Urinary bladder (tissue), 4 donors: Measurements from ENCODE around the gene KIF26A. TPM values are rescaled to one million over a fixed set of nuclear protein-coding genes. Genes with fewer than 3 reads are reported as not detected.
"Not testable (repeated sequence)": the region's sequence is repeated elsewhere in the genome, so short reads cannot be mapped to it uniquely, and the experiment has no call there.

Source experiments
- DNase-seq: peaks from one replicate; pipeline ENCODE4 v3.0.0-alpha.2; 2015; ENCODE audit errors: extremely low spot score
- H3K27ac ChIP-seq: one replicate; pipeline ENCODE4 v1.5.1; 2013; ENCODE audit warnings: low read depth, mild to moderate bottlenecking, moderate library complexity
- H3K36me3 ChIP-seq: one replicate; pipeline ENCODE4 v1.6.1; 2013; ENCODE audit warnings: mild to moderate bottlenecking, moderate library complexity; ENCODE audit not compliant: insufficient read depth
- H3K4me1 ChIP-seq: one replicate; pipeline ENCODE4 v1.6.1; 2013; ENCODE audit warnings: mild to moderate bottlenecking, moderate library complexity; ENCODE audit not compliant: insufficient read depth
- H3K4me3 ChIP-seq: one replicate; pipeline ENCODE4 v1.5.1; 2013; ENCODE audit warnings: low read depth, low read length
- WGBS: extraction: QIAGEN DNeasy Blood & Tissue Kit; methylation state at CpG from one replicate; pipeline ENCODE4 v1.1.7; 2013; 5-methylcytosine and 5-hydroxymethylcytosine counted together
- polyA plus RNA-seq: library from polyadenylated mRNA; stranded (reverse); fragments of 200-250 nt; gene quantifications from one replicate; pipeline ENCODE4 v1.2.3, GENCODE V29; 2013
- total RNA-seq: library from RNA; depleted of rRNA; stranded (reverse); fragments of >200 nt; gene quantifications from one replicate; pipeline ENCODE4 v1.2.3, GENCODE V29; 2014
- donor health status: healthy with polysubstance abuse.
- donor health status: healthy.

Gene KIF26A
- total and polyA plus RNA-seq, 2 donors: 5.7 to 8.5 TPM

GRCh38 chr14:104152246-104152575 lies 13.8 kb downstream of the KIF26A start:
- H3K27ac ChIP-seq: no peak overlapping the region
- H3K4me3 ChIP-seq: no peak overlapping the region
- 93% methylated on average over 14 of the region's 14 CpGs for WGBS
- H3K4me1 ChIP-seq: no peaks in the 10 kb centered on the region
- DNase-seq: no peak
- H3K36me3 ChIP-seq: no peaks in the 10 kb centered on the region

DNA sequence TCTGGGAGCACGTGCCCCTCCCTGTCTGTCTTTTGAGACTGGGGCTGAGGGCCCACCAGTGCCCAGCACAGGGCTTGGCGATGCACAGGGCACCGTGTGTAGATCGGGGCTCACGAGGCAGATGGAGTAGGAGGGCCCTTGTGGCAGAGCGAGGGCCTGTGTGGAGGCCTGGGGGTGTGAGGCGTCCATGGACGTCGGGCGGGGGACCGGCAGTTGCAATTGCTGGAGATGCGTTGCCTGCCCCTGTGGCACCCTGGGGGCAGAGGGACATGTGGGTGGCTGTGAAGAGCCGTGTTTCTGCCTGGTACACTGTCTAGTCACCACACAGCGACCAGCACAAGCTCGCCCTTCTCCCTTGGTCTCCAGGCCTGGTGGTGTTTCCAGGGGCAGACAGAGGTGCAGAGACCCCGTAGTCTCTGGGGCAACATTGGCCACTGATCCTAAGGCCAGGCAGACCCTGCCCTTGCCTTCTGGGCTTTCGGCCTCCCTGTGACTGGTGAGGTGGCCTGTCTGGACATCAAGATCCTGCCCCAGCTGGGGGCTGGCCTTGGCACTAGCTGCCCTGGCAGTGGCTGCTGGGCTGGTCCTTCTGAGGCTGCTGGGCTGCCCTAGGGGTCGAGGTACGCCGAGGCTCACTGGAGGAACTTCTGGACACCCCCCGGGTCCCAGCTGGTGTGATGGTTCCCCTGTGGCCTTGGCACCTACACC lies 14.5 kb downstream of the KIF26A start:
- Histone ChIP-seq H3K4me1 (no peaks in the 10 kb centered on the region), H3K4me3 (no peak overlapping the region), H3K27ac (no peak overlapping the region), H3K36me3 (no peaks in the 10 kb centered on the region)
- WGBS: 92% methylated on average over 21 of the region's 21 CpGs
- DNase-seq: no peak

DNA sequence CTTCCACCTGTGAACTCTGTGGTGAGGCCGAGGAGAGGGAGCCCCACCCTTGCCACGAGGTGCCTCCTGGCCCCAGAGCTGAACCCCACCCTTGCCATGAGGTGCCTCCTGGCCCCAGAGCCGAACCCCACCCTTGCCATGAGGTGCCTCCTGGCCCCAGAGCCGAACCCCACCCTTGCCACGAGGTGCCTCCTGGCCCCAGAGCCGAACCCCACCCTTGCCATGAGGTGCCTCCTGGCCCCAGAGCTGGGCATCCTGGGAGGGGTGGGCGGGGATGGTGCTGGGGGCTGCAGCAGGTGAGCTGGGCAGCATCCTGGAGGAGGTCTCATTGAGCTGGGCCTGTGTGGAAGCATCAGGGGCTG lies 15.0 kb downstream of the KIF26A start:
- not testable (repeated sequence) for H3K4me1 ChIP-seq, H3K36me3 ChIP-seq, H3K27ac ChIP-seq, H3K4me3 ChIP-seq, DNase-seq
- WGBS: 65% methylated on average over 7 of the region's 7 CpGs

- Histone ChIP-seq H3K4me1 (no peaks in the 10 kb centered on the region), H3K4me3 (no peak overlapping the region), H3K36me3 (no peaks in the 10 kb centered on the region), H3K27ac (no peak overlapping the region)
- no peak for DNase-seq
- 82% methylated on average over 15 of the region's 15 CpGs for WGBS
Measured at GRCh38 chr14:104154246-104154645, 15.9 kb downstream of the KIF26A start.

- 67% methylated on average over 29 of the region's 29 CpGs for WGBS
- no peak for DNase-seq
- no peaks in the 10 kb centered on the region for H3K4me1 ChIP-seq
- H3K27ac ChIP-seq: no peak overlapping the region
- no peaks in the 10 kb centered on the region for H3K36me3 ChIP-seq
- H3K4me3 ChIP-seq: no peak overlapping the region
Measured at GRCh38 chr14:104155513-104155912, 17.1 kb downstream of the KIF26A start.

DNA sequence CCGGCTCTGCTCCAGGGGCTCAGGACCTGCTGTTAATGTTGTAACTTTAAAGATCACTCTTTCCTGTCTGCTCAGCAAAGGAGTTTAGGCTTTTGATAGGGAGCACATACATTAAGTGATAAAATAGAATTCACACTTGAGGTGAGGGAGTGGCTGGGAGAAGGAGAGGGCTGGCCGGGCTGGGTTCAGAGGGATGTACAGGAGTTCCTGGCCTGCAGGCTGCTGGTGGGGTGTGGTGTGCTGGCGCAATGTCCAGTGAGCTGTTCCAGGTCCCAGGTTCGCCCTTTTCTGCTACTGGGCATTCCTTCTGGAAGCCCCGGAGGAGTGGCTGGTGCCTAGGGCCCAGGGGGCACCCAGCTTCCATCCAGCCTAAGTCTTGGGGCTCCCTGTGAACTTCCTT lies 17.8 kb downstream of the KIF26A start:
- no peak overlapping the region for H3K4me3 ChIP-seq
- no peaks in the 10 kb centered on the region for H3K4me1 ChIP-seq
- WGBS: 93% methylated on average over 5 of the region's 5 CpGs
- no peak for DNase-seq
- no peak overlapping the region for H3K27ac ChIP-seq
- H3K36me3 ChIP-seq: no peaks in the 10 kb centered on the region

DNA sequence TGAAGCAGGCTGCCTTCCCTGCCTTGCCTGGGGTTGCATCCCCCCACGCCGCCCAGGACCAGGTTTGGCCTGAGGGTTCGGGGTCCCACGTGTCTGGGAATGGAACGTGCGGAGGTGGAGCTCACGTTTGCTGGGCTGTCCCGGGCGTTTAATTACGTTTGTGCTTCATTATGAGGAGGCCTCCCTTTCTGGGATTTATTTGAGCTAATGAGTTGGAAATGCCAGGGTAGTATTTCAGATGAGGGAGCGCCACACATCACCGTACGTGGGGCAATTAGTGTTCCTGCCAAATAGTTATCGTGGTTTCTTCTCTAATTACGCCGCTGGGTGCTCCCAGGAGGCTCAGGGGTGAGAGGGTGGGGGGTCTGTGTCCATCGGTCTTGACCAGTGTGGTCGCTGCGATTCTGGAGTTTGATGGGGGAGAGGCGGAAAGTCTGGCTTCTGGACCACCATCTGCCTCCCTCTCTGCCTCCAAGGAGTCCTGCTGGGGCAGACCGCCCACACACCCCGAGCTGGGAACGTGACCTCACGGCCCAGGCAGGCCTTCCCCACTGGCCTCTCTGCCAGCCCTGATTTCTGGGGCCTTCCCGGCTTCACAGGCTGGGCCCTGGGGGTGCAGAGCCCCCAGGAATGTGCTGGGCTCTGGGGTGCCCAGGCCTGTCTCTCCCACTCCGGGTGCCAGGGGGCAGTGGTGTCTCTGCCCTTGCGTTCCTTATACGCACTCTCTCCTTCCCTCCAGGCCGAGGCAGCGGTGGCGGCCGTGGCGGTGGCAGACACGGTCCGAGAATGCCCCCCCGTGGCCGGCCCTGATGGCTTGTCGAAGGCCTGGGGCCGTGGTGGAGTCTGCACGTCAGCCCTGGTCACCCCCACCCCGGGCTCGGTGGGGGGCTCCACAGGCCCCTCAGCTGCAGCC lies 18.9 kb downstream of the KIF26A start:
- Histone ChIP-seq H3K4me1 (no peaks in the 10 kb centered on the region), H3K27ac (no peak overlapping the region), H3K4me3 (no peak overlapping the region), H3K36me3 (no peaks in the 10 kb centered on the region)
- DNase-seq: no peak
- 86% methylated on average over 42 of the region's 42 CpGs for WGBS

- H3K4me1 ChIP-seq: no peaks in the 10 kb centered on the region
- no peak for DNase-seq
- WGBS: 85% methylated on average over 51 of the region's 51 CpGs
Measured at GRCh38 chr14:104158827-104159798, 20.7 kb downstream of the KIF26A start.

GRCh38 chr14:104159990-104160389 lies 21.6 kb downstream of the KIF26A start:
- DNase-seq: no peak
- 91% methylated on average over 9 of the region's 9 CpGs for WGBS
- H3K27ac ChIP-seq: no peak overlapping the region
- no peak overlapping the region for H3K4me3 ChIP-seq
- H3K4me1 ChIP-seq: no peaks in the 10 kb centered on the region
- no peaks in the 10 kb centered on the region for H3K36me3 ChIP-seq

More at GRCh38 chr14:104158827-104159798, 20.7 kb downstream of the KIF26A start:
- Histone ChIP-seq H3K36me3 (no peaks in the 10 kb centered on the region), H3K27ac (no peak overlapping the region), H3K4me3 (no peak overlapping the region)

- whole genome bisulfite sequencing: 88% methylated on average over 23 of the region's 23 CpGs
- Histone ChIP-seq H3K4me3 (no peak overlapping the region), H3K27ac (no peak overlapping the region), H3K4me1 (no peaks in the 10 kb centered on the region), H3K36me3 (no peaks in the 10 kb centered on the region)
- DNase-seq: no peak
Measured at GRCh38 chr14:104161602-104162367, 23.4 kb downstream of the KIF26A start.

- no peaks in the 10 kb centered on the region for H3K4me1 ChIP-seq
- no peaks in the 10 kb centered on the region for H3K36me3 ChIP-seq
- no peak overlapping the region for H3K27ac ChIP-seq
- 86% methylated on average over 9 of the region's 9 CpGs for WGBS
- no peak for DNase-seq
- H3K4me3 ChIP-seq: no peak overlapping the region
Measured at GRCh38 chr14:104162495-104162894, 24.1 kb downstream of the KIF26A start.

- DNase-seq: no peak
- H3K27ac ChIP-seq: no peak overlapping the region
- no peaks in the 10 kb centered on the region for H3K4me1 ChIP-seq
- 87% methylated on average over 21 of the region's 21 CpGs for WGBS
- no peaks in the 10 kb centered on the region for H3K36me3 ChIP-seq
- H3K4me3 ChIP-seq: no peak overlapping the region
Measured at GRCh38 chr14:104163541-104163940, 25.2 kb downstream of the KIF26A start.

GRCh38 chr14:104164041-104164440 lies 25.7 kb downstream of the KIF26A start:
- no peak overlapping the region for H3K4me3 ChIP-seq
- 83% methylated on average over 23 of the region's 23 CpGs for WGBS
- no peak overlapping the region for H3K27ac ChIP-seq
- no peak for DNase-seq
- H3K36me3 ChIP-seq: no peaks in the 10 kb centered on the region
- no peaks in the 10 kb centered on the region for H3K4me1 ChIP-seq
